Suppressor macrophage treated with lipopolysaccharide for 4 hours (primary cell): ENCODE measurements around the gene STXBP6.

Source experiments
- DNase-seq: peaks from one replicate; pipeline ENCODE4 v3.0.0-alpha.2; 2020

STXBP6 gene

GRCh38 chr14:25011095-25011494 lies 38.9 kb downstream of the STXBP6 start:
- DNase-seq = no peak

- DNase-seq = no peak
Observed at GRCh38 chr14:25010471-25010870, 39.5 kb downstream of the STXBP6 start.

- DNase-seq = no peak
Observed at GRCh38 chr14:25009891-25010290, 40.1 kb downstream of the STXBP6 start.

GRCh38 chr14:25007832-25008231 lies 42.1 kb downstream of the STXBP6 start:
- no peak for DNase-seq

GRCh38 chr14:25006961-25007795 lies 42.8 kb downstream of the STXBP6 start:
- DNase-seq = no peak

- no peak for DNase-seq
Observed at GRCh38 chr14:25006031-25006430, 43.9 kb downstream of the STXBP6 start.

GRCh38 chr14:25004389-25004809 lies 45.5 kb downstream of the STXBP6 start:
- no peak for DNase-seq

- DNase-seq = no peak
Observed at GRCh38 chr14:25003537-25003936, 46.4 kb downstream of the STXBP6 start.

GRCh38 chr14:25001601-25002000 lies 48.3 kb downstream of the STXBP6 start:
- DNase-seq = no peak

GRCh38 chr14:25001156-25001555 lies 48.8 kb downstream of the STXBP6 start:
- no peak for DNase-seq

- no peak for DNase-seq
Observed at GRCh38 chr14:24999157-24999556, 50.8 kb downstream of the STXBP6 start.

GRCh38 chr14:24996930-24997725 lies 52.8 kb downstream of the STXBP6 start:
- DNase-seq = no peak

- DNase-seq = no peak
Observed at GRCh38 chr14:24995016-24995415, 54.9 kb downstream of the STXBP6 start.

- DNase-seq = no peak
Observed at GRCh38 chr14:24993631-24994030, 56.3 kb downstream of the STXBP6 start.

GRCh38 chr14:24992624-24993360 lies 57.2 kb downstream of the STXBP6 start:
- DNase-seq = no peak

GRCh38 chr14:24991821-24992220 lies 58.1 kb downstream of the STXBP6 start:
- no peak for DNase-seq

GRCh38 chr14:24991288-24991687 lies 58.7 kb downstream of the STXBP6 start:
- DNase-seq = no peak

- DNase-seq = no peak
Observed at GRCh38 chr14:24990773-24991172, 59.2 kb downstream of the STXBP6 start.

- no peak for DNase-seq
Observed at GRCh38 chr14:24990050-24990449, 59.9 kb downstream of the STXBP6 start.

GRCh38 chr14:24988760-24989159 lies 61.2 kb downstream of the STXBP6 start:
- DNase-seq = no peak

GRCh38 chr14:24986206-24986893 lies 63.6 kb downstream of the STXBP6 start:
- DNase-seq = no peak

GRCh38 chr14:24984846-24985589 lies 64.9 kb downstream of the STXBP6 start:
- DNase-seq = no peak
